NCI-H2029 (cell line): ENCODE data around the gene RESP18.
A peak's percentile ranks its signal among the peaks of the same experiment; 100 is the strongest.

ENCODE experiments used
- DNase-seq: peaks from one replicate; lab custom pipeline; 2025; lab: John Stamatoyannopoulos, UW

The RESP18 gene

DNA sequence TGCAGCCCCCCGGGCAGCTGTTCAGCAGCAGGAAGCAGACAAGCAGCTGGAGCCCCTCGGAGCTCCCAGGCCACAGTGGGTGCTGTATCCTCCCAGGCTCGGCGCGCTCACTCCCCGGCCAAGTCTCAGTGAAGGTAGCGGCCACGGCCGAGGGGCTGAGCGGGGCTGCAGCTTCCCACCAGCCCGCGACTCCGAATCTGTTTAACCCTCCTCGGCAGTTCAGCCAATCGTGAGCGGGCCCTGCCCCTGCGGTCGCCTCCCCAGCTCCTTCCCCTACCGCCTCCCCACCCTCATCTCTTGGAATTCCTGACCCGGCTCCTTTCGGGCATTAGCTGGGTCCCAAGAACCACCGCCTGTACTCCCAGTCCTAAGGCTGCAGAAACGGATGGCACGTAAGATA is at the start of gene RESP18:
TSS of gene RESP18 (minus strand) at position 203 of the 400 bp plus-strand sequence.
- no peak for DNase-seq

DNA sequence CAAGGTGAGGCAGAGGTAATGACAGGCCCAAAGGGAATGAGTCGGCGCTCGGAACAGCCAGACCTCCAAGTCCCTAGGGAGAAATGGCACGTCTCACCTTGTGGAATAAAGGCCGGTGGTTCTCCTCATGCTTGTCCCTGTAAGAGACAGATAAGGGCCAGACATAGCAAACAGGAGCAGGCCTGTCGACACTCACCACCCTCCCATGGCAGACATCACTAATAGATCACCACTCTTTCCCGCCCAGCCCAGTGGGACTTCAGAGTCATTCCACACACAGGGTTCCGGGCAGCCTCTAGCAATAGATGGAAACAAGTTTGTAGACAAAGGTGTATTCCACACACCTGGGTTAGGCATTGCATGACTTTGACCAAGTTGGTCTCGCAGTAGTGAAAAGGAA is 48.9 kb upstream of the RESP18 start:
- no peak for DNase-seq

DNA sequence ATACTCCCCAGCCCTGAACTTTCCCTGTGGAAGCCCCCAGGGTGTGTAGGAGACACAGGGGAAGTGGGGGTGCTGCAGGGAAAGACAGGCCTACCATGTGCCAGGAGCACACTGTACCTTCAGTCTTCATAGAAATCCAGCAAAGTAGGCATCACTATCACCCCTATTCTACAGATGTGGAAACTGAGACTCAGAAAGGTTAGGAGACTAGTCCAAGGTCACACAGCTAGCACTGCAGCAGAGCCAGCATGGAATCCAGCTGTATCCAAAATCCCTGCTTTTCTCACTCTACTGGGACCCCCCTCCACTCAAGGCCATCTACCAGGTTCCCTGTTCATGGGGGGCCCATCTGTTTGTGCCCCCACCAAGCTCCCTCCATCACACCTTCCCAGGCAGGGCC is 48.4 kb upstream of the RESP18 start:
- DNase-seq, result no peak

DNA sequence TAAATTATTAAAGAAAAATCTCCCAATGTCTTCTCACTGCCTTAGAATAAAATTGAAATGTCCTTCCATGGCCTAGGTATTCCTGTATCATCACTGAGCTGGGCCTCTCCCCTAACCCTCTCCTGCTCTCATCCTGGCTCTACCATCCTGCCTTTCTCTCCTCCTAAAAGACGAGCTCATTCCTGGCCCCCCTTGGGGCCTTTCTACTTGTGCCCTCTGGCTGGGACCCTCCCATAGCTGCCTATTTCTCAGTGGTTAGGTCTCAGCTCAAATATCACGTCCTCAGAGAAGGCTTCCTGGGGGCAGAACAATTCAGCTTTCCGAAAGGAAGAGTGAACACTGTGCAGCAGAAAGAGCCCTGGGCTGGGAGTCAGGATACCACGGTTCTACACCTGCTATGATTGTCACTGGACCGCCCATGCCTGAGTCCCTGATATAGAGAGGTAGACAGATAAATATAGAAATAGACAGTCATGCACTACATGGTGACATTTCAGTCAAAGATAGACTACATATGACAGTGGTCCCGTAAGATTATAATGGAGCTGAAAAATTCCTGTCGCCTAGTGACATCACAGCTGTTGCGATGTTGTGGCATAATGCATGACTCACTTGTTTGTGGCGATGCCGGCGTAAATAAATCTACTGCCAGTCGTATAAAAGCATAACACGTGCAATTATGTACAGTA is 45.8 kb upstream of the RESP18 start:
- no peak for DNase-seq

DNA sequence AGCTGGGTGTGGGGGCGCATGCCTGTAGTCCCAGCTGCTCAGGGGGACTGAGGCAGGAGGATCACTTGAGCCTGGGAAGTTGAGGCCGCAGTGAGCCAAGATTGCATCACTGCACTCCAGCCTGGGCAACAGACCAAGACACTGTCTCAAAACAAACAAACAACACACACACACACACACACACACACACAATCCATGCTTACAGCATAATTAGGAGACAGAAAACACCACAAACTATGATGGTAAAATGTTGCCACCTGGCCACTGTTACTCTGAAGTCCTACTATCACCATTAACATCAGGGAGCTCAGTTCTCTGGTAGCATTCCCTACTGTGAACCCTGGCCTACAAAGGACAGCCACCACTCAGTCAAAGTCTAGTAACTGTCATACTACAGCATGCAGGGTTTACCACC is 36.9 kb upstream of the RESP18 start:
- peak; percentile 46 for DNase-seq

DNA sequence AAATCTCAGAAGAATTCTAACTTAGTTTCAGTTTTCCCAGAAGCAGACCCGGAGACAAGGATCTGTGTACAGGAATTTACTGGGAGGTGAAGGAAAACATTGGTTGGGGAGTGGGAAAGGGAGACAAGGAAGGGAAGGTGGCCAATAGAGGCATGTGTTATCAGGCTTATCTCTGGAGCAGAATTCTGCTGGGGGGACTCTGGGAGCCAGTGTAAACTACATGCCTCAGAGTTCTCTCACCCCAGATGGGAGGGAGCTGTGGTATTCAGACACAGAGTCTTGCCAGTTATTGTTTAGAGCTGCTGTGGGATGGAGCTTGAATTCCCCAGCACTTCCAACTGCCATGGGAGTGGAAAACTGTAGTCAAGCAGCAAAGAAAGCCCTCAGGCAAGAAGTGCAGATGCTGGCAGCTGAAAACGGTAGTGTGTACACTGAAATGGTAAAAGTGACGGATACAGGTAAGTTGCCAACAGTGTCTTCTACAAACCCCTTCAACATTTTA is 36.2 kb upstream of the RESP18 start:
- no peak for DNase-seq

DNA sequence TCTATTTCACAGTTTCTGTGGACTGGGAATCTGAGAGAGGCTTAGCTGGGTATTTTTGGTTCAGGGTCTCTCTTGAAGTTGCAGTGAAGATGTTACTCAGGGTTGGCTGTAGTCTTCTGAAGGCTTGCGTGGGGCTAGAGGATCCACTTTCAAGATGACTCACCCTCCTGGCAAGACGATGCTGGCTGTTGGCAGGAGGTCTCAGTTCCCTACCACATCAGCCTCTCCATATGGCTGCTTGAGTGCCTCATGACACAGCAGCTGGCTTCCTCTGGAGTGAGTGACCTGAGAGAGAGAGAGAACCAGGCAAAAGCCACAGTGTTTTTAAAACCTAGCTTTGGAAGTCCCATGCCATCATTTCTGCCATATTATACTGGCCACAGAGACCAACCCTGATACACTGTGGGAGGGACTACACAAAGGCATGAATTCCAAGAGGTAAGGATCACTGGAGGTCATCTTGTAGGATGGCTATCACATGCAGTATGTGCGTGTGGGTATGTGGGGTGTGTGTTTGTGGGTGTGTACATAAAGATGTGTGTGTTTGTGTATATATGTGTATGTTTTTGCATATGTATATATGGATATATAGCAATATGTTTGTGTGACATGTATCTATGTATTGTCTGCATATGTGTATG is 30.1 kb upstream of the RESP18 start:
- peak; percentile 61 for DNase-seq

DNA sequence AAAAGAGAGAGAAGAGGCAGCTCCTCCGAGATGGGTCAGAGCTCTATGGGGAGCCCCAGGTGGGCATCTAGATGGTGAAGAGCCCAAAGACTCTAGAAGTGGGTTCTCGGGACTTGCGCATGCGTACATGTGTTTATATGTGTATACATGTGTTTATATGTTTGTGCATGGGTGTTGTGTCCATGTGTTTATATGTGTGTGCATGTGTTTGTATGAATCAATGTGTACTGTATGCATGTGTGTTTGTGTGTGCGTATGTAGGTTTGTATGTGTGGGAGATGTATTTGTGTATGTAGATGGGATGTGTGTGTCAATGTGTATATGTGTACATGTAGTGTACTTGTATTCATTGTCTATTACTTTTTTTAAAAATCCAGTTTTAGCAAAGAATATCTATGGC is 29.5 kb upstream of the RESP18 start:
- no peak for DNase-seq

DNA sequence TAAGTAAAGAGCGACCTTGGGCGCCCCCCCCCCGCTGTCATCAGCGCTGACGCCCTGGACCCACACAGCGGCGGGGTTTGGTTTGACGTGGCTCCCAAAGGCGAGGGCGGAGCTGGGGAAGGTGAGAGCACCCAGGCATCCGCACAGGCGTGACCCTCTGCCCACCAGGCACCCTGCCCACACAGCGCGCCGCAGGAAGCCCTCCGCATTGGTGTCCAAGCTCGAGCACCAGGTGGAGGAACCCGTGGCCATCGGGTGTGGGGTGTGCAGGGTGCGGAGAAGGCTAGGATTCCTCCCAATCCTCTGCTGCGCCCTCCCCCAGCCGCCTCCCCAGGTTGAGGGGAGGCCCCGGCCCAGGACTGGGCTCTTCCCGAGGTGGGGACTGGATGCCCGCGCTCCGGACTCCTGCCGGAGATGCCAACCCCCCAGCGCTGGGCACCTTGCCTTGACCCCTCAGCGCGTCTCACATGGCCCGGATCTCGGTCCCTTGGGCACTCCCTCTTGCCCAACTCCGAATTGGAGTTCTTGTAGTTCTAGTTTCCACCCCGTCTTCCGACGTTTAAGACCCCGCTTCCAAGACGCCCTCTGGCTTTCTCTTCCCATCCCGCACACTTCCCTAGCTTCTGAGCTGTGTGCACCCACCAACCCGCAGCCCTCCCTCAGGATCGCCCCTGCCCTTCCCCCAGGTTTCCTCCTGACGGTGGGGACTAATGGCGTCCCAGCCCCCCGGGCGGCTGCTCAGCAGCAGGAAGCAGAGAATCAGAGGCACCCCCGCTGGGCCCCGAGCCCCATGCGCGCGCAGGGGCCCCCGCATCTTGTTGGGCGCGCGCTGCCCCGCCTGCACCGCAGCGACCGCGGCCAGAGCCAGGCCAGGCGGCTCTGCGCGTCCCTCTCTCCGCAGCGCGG is 25.9 kb upstream of the RESP18 start:
- no peak for DNase-seq

DNA sequence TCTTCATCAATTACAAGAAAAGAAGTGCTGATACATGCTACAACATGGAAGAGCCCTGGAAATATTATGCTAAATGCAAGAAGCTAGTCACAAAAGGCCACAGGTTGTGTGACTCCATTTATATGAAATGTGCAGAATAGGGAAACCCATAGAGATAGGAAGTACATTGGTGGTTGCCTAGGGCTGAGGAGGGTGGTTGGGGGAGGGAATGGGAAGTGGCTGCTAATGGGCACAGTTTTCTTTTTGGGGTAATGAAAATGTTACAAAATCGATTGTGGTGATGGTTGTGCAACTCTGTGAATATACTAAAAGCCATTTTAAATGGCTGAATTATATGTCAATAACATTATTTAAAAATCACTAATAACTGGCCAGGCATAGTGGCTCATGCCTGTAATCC is 24.3 kb upstream of the RESP18 start:
- DNase-seq, result no peak

DNA sequence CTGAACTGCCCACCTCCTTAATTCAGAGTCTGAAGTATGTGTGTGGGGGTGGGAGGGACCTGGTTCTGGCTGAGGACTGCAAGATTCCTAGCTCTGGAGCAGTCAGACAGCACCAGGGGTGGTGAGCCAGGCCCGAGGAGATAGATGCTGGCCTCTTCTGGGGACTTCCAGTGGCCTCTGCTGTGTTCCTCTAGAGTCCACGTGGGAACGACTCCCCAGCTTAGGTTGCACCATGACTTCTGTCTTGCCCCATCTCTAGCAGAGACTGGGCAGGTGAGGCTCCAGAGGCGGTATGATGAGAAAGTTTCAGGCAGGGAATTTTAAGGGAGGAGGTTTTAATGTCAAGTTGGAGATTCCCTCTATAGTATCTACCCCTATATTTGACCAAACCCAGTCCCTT is 22.0 kb upstream of the RESP18 start:
- no peak for DNase-seq

DNA sequence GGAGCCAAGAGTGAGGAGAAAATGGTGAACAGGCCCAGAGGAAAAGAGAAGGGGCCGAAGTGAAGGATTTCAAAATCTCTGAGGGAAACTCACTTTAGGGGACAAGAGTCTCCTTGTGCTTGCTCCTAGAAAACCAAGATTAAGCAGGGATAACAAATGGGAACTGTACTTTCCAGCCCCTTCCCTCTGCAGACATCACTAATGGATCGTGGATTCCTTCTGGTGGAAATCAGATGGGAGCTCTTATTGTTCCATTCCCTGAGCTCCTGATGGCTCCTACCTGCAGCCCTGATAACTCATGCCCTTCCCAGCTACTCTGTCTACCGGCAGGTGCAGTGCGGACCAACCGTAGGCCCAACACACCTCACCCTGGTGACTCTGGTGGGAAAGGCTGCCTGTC is 20.6 kb upstream of the RESP18 start:
- DNase-seq, result no peak

DNA sequence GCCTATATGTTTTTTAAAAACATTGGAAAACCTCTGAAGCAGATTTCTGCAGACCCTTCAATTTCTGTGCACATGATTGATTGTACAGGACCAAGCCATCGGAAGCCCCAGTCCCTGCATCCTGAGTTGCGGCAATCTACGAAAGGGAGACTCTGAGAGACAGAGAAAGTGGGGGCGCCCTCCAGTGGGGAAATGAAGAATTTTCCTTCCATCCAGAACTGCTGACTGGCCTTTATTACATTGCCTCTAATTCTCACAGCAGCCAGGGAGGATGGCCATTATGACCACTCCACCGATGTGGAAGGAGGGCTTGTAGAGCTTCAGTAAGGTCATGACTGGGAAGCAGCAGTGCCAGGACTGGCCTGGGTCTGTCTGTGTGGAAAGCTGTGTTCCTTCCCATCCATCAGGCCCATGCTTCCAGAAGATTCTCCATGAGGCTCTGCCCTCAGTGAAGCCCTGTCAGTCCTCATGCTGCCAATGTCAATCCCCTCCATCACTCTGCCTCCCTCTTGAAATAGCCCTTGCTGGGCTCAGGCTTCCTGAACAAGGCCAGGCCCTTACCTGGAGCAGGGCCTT is 20.0 kb upstream of the RESP18 start:
- DNase-seq, result peak; percentile 31

DNA sequence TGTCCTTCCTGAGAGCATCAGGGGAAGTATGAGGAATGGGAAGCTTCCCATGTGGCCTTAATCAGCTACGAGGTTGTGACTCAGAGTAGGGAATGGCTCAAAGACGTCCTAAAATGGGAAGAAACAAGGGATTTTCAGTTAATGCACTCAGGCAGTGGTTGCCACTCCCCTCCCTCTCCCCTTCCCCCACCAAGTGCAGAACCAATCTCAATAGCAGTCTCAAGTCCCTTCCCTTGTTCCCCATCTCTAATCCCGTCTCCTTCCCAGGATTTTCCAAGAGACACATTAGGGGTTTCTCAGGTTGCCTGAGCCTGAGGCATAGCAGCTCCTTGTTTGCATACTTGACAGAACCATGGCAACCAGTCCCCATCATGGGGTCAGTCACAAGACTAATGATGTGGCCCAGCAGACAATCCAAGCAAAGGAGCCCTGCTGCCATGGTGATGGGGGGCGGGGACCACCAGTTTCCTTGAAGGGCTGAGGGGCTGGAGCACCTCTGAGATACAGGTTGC is 18.2 kb upstream of the RESP18 start:
- no peak for DNase-seq

DNA sequence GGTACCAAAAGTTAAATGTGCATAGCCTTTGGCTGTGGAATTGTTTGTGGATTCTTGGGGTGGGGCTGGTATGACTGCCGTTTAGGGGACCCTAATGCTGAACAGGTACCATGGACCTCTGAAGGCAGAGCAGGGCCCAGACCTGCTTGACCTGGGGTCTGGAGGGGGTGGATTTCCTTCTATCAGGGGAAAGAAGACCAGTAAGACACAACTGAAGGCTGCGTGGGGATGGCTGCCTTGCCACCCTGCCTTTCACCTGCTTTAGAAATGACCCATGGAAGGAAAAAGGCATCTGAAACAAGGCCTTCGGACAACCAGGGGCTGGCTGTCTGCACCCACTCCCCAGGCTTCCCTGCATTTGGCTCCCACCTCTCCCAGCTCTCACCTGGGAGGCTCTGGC is 17.7 kb upstream of the RESP18 start:
- no peak for DNase-seq

DNA sequence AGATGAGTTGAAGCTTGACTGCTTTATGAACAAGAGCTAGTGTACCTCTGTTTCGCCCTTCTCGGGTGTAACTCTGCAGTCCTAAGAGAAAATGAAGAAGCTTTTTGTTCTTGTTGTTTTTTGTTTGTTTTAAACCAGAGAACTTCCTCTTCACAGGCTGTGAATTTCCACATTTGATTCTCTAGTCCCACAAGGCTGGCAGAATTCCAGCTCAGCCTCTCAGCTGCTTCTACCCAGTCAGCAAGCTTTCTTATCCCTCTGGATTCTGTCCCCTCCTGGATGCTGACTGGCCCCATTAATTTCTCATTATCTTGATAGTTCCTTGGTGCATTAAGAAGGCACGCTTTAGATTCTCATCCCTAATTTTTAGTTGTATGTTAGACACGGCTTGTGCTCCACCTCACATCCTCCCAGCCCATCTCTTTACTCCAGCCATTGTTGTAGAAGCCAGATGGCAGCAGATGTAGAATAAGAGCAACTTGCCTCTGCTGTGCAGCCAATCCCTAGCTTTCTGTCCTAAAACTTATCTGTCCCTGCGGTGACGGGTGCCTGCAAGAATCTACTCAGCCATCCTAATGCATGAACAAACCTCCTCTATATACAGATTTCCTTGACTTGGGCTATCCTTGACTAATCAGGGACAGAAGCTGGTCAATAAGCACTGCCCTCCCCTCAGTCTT is 12.3 kb upstream of the RESP18 start:
- DNase-seq, result peak; percentile 56

DNA sequence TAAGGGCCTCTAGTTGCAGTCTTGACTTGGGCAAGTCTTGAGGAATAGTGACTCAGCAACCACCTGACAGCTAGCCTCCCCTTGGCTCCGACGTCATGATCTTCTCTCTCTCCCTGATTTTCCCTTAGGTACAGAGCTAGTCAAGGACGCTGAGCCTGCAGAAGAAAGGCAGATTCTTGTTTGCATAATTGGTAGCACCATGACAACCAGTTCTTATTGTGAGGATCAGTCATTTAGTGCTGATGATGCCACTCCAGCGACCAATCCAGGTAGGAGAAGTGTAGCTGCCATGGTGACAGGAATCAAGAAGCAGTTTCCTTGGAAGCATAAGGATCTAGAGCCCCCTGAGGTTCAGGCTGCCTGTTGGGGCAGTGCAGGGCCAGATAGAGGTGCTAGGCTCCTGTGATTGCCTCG is 2.8 kb upstream of the RESP18 start:
- no peak for DNase-seq

DNA sequence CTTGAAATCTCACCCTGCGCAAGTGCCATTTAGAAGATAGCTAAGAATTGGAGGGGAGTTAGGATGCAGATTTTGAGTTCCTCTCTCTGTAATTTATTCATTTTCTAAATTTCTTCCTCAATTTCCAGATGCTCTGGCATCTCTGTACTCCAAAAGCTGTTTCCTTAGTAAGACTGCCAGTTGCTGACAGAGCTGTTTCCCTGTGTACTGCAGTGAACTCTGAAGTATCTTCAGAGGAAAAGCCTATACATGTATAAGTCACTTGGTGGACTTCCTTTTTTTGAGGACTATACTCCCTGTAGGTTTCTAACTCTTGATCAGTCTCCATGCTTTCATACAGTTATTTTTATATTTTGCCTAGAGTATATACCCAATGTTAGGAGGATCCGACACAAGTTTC is 1.5 kb upstream of the RESP18 start:
- DNase-seq, result no peak

DNA sequence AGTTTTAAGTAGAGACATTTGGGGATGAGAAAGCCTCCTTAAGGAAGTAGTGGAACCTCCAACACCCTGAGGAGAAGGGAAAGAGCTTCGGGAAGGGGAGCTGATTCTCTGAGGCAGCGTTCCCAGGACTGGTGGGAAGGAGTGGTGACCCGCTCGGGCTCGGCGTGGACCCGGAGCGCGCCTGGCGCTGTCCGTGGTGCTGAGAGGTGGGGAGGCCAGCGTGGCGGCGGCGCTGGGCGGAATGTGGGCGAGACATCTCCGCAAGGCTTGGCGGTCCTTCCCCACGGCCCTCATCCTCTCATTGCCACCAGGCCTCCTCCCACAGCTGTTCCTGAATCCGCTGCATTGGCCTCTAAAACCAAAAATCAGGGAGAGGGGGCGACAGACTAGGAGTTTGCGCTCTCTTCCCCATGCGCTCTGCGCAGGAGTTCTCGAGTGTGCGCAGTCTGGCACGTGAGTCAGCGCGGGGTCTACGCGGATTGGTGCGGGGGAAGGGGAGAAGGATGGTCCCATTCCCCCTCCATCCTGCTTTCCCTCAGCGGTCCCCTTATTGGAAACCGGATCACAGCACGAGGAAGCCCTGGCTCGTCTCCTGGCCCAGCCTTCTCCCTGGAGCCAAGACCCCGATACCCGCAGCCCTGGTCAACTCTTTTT is 857 bp downstream of the RESP18 start:
- no peak for DNase-seq

DNA sequence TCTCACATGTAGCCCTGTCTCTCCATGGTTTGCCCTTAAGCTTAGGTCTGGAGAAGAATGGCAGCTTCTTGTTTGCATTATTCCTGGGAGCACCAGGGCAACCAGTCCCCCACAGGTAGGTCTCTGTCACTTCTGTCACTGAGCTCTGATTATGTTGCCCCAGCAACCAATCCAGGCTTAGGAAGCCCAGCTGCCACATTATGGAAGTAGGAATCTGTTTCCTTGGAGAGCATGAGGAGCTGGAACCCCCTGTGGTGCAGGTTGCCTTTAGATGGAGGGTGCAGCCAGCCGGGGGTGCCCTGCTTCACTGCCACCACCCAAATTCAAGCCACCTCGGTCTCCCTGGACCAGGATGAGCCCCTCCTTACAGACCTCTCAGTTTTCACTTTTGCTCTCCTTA is 4.8 kb downstream of the RESP18 start:
- DNase-seq, result no peak
